ENCODE measurements around the gene SCG2. TPM values are rescaled to one million over a fixed set of nuclear protein-coding genes. Genes with fewer than 3 reads are reported as not detected.
A peak's percentile ranks its signal among the peaks of the same experiment; 100 is the strongest.

Gene SCG2
- total RNA-seq, 1 donor from 2014 or later = 5.6 TPM

- FAIRE-seq (no peak), DNase-seq (ENCODE audit: low read depth) (peak; percentile 18)
- Mint-ChIP-seq H3K27ac (ENCODE audit: unreplicated experiment) (no peak overlapping the region), H3K27me3 (ENCODE audit: low read depth, unreplicated experiment) (no peaks in the 10 kb centered on the region), H3K4me1 (ENCODE audit: low read depth, unreplicated experiment) (peaks cover 14% of the 10 kb centered on the region), H3K9me3 (ENCODE audit: unreplicated experiment) (no peaks in the 10 kb centered on the region), H3K36me3 (ENCODE audit: low read depth, unreplicated experiment) (no peaks in the 10 kb centered on the region), H3K4me3 (ENCODE audit: unreplicated experiment) (no peak overlapping the region)
- H3K27ac ChIP-seq (ENCODE audit: low read depth, low read length) = no peak overlapping the region
- no peak overlapping the region for H3K4me2 ChIP-seq (ENCODE audit: low read length)
- H4K20me1 ChIP-seq (ENCODE audit: insufficient read depth, low read length) = no peaks in the 10 kb centered on the region
- no peaks in the 10 kb centered on the region for H3K27me3 ChIP-seq (ENCODE audit: insufficient read depth, low read length)
- H3K9ac ChIP-seq (ENCODE audit: low read length) = no peak overlapping the region
- TF ChIP-seq CTCF (IDR thresholded peaks at IDR 0.05; ENCODE audit: insufficient read depth, low read depth, low read length) = no peak
- H2AFZ ChIP-seq (ENCODE audit: low read depth, low read length) = no peak overlapping the region
- H3K4me1 ChIP-seq (ENCODE audit: insufficient read depth, low read length) = peaks cover 18% of the 10 kb centered on the region
- H3K4me3 ChIP-seq (ENCODE audit: insufficient read depth, low read depth, low read length) = no peak overlapping the region
- H3K79me2 ChIP-seq (ENCODE audit: insufficient read depth, low read length) = no peaks in the 10 kb centered on the region
- H3K9me3 ChIP-seq (ENCODE audit: insufficient read depth, low read depth, low read length) = no peaks in the 10 kb centered on the region
- H3K36me3 ChIP-seq (ENCODE audit: insufficient read depth, low read length) = no peaks in the 10 kb centered on the region
Observed at GRCh38 chr2:223548194-223548593, 54.0 kb downstream of the SCG2 start.

Other genes starting within 250 kb of the SCG2 start
- 11.1 and 14.3 TPM in 2 replicates for gene AP1S3, start 235.2 kb upstream of the SCG2 start, total RNA-seq